GM18907 (cell line): ENCODE measurements around the gene ELOVL5.
"Not testable (repeated sequence)": the region's sequence is repeated elsewhere in the genome, so short reads cannot be mapped to it uniquely, and the experiment has no call there.

ENCODE experiments used
- ATAC-seq: cut with Tn5 transposase; IDR thresholded peaks from one replicate; pipeline ENCODE4 v1.9.1; 2021; ENCODE audit warnings: mild to moderate bottlenecking, moderate library complexity; ENCODE audit not compliant: unreplicated experiment

The ELOVL5 gene

GRCh38 chr6:53306819-53307347, 41.9 kb downstream of the ELOVL5 start:
- peak; percentile 68 for ATAC-seq

- not testable (repeated sequence) for ATAC-seq
Observed at GRCh38 chr6:53306217-53306616, 42.5 kb downstream of the ELOVL5 start.

DNA sequence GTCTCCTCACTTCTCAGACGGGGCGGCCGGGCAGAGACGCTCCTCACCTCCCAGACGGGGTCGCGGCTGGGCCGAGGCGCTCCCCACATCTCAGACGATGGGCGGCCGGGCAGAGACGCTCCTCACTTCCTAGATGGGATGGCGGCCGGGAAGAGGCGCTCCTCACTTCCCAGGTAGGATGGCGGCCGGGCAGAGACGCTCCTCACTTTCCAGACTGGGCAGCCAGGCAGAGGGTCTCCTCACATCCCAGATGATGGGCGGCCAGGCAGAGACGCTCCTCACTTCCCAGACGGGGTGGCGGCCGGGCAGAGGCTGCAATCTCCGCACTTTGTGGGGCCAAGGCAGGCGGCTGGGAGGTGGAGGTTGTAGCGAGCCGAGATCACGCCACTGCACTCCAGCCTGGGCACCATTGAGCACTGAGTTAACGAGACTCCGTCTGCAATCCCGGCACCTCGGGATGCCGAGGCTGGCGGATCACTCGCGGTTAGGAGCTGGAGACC, 43.2 kb downstream of the ELOVL5 start:
- ATAC-seq = not testable (repeated sequence)

- ATAC-seq = not testable (repeated sequence)
Observed at GRCh38 chr6:53304953-53305352, 43.8 kb downstream of the ELOVL5 start.

DNA sequence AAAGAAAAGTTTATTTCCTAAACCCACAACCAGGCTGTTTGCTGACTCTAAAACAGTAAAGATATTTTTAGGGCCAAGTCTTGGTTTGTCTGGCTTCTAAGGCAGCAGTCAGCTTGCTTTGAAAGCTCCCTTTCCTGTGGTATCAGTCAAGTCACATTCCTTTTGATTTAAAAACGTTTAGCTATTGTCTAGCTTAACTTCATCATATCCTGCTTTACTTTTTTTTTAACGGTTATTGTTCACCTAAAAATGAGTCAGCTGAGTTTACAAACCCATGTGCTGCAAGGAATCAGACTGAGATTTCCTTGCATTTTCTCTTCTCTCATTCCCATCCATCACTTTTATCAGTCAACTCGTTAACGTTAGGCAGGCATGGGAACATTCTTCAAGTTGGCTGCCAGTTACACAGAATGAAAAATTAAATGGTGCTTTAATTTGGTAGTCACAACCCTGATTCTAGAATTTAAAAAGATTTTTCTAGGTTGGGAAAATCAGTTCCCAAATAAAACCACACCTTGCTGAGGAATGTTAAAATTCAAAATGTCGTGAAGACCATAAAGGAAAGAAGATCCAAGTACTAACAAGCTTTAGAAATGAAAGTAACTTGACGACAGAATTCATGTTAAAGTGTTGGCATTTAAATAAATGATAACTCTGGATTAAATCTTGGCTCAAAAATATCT, 45.9 kb downstream of the ELOVL5 start:
- ATAC-seq = no peak

DNA sequence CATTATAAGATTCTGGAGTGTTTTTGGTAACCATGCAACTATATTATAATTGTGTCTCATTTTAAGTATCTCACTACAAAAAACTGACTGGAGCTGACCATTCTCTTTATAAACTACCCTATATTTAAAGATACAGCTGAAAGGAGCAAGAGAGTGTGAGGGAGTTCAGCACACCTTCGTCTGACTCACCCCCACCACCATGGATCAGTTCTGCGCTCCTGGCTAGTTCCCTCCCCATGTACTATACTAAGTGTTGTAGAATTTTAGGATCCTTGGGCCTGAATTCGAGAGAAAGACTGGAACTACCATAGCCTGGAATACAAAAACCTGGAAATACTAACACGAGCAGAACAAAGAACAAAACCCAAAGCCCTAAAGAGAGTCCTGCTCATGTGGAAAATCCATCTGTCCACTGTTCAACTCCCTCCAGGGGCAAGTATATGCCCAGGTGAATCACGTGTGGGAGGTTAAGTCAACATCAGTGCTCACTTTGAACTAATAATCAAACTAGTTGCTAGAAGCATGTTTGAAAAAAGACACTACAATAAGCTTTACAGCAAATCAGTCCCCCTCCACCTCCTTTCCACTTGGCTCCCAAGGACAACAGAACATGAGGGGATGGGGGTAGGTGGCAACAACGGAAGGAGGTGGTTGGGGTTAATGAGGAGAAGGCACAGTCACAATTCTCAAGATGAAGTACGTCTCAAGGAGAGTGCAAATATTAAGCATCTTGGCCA, 46.8 kb downstream of the ELOVL5 start:
- no peak for ATAC-seq

GRCh38 chr6:53300656-53301551, 47.8 kb downstream of the ELOVL5 start:
- ATAC-seq = no peak

GRCh38 chr6:53299331-53300005, 49.3 kb downstream of the ELOVL5 start:
- no peak for ATAC-seq

GRCh38 chr6:53297004-53297403, 51.7 kb downstream of the ELOVL5 start:
- no peak for ATAC-seq

DNA sequence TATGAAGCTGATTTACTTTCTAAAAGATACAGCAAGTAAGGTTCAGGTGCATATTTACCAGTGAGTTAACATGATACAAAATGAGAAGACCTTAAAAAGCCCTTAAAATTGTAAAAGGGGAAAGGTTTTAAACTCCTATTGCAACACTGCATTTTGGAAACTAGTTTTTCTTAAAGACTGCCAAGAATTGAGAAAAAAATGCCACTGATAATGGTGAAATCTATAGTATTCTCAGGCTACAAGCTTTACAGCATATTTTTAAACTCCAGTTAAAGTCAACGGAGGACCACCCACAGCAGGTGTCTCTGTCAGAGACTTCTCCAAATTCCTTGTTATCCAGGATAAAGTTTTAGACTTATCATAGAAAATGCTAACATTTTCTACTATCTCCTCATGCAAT, 53.6 kb downstream of the ELOVL5 start:
- ATAC-seq = no peak

DNA sequence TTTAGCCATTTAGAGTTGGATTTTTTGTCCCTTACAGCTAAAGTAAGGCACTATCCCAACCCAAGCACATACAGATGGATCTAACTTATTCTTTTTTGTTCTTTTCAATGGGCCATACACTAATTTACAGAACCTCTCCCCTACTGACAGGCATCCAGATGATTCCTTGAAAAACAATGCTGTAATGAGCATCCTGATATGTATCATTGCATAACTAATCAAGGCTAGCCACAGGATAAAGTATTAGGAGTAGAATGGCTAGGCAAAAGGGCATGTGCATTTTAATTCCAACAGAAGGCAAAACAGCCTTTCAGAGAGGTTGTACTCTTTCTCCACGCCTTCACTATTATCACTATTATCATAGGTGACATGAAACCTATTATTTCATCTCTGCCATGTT, 54.1 kb downstream of the ELOVL5 start:
- no peak for ATAC-seq

DNA sequence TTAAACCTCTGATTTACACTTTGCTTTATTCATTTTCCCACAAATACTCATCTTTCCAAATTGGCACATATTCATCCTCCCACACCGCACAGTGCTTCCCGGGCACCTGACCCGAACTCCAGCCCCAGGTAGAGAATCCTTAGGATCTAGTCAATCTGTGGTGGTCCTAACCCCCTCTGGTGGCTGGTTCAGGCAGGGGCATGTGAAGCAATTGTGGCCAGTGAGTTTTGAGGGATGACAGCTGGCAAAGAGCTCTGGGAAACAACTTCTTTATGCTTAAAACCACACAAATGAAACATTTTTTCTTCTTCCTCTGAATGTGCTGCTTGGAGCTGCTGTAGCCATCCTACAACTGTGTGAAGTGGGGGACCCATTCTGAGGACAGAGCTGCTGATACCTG, 54.7 kb downstream of the ELOVL5 start:
- no peak for ATAC-seq

GRCh38 chr6:53293691-53294090, 55.1 kb downstream of the ELOVL5 start:
- ATAC-seq = no peak

GRCh38 chr6:53290537-53291510, 57.9 kb downstream of the ELOVL5 start:
- no peak for ATAC-seq

DNA sequence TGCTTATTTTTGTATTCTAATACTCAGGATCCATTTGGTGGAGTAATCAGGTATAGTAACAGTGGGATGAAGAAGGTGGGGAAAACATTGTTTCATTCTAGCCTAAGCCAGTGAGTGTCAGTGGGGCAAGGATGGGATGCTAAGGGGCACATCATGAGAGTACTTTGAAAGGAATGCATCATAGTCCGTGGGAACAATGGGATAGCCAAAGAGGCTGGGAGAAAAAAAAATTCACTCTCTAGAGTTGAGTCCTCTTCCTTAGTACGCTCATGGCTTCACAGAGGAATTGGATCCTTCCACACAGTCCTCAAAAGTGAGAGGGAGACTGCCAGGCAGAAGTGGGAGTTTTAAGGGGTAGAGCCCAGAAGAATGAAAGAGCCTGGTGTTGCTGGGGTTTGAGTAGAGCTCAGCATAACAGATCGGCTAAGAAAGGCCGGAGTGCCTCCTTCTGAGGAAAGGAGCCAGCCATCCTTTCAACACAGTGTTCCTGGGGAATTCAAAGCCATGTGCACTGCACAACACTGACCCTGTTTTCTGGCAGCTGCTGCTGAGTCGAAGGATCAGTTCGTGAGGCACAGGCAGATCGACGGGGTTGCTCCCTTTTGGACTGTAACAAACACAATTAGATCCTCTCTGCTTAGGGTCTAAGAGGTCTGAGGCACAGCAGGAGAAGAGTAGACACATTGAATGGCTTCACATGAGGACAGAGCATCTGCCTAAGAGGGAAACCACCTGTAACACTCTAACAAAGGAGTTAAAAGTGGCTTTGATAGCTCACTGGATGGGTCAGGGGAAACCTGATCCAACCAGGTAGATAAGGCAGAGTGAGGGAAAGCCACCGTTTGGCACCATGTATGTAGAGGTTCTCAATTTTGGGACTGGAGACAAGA, 61.2 kb downstream of the ELOVL5 start:
- ATAC-seq = no peak

GRCh38 chr6:53284901-53285300, 63.8 kb downstream of the ELOVL5 start:
- peak; percentile 80 for ATAC-seq

- ATAC-seq = no peak
Observed at GRCh38 chr6:53282741-53283140, 66.0 kb downstream of the ELOVL5 start.

GRCh38 chr6:53282234-53282633, 66.5 kb downstream of the ELOVL5 start:
- no peak for ATAC-seq
